ENCODE data around the gene SIGLEC15. TPM values are rescaled to one million over a fixed set of nuclear protein-coding genes. Genes with fewer than 3 reads are reported as not detected.

The SIGLEC15 gene
- total RNA-seq, 1 experiment from 2014 or later: not detected

DNA sequence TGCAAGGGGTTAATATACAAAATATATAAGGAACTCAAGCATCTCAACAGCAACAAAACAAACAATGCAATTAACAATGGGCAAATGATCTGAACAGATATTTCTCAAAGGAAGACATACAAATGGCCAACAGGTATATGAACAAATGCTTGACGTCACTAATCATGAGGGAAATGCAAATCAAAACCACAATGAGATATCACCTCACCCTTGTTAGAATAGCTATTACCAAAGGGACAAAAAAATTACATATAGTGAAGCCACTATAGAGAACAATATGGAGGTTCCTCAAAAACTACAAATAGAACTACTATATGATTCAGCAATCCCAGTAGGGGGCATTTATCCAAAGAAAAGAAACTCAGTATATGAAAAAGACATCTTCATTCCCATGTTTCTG lies 3.8 kb upstream of the SIGLEC15 start:
- no peak overlapping the region for H3K4me2 ChIP-seq (ENCODE audit: low read length)
- TF ChIP-seq YY1 (IDR thresholded peaks at IDR 0.05; ENCODE audit: extremely low read depth, insufficient replicate concordance, low read depth, low read length) (no peak), RAD21 (IDR thresholded peaks at IDR 0.05; ENCODE audit: low read depth) (no peak), EZH2 (IDR thresholded peaks at IDR 0.05) (no peak), EZH2phosphoT487 (IDR thresholded peaks at IDR 0.05; ENCODE audit: borderline replicate concordance) (no peak), SIN3A (IDR thresholded peaks at IDR 0.05; ENCODE audit: low read depth) (no peak), CEBPB (IDR thresholded peaks at IDR 0.05; ENCODE audit: low read depth) (no peak), POLR2AphosphoS5 (IDR thresholded peaks at IDR 0.05; ENCODE audit: low read depth, low read length) (no peak), SRF (IDR thresholded peaks at IDR 0.05; ENCODE audit: low read depth) (no peak), ELF1 (IDR thresholded peaks at IDR 0.05; ENCODE audit: borderline replicate concordance, low read depth) (no peak), SP1 (IDR thresholded peaks at IDR 0.05; ENCODE audit: low read depth) (no peak), ZNF274 (IDR thresholded peaks at IDR 0.05; ENCODE audit: low read depth, low read length) (no peak), TCF7L2 (IDR thresholded peaks at IDR 0.05; ENCODE audit: borderline replicate concordance, extremely low read depth, insufficient read depth, insufficient read length) (no peak), JUND (IDR thresholded peaks at IDR 0.05) (no peak)
- TF ChIP-seq, protein P1, sequence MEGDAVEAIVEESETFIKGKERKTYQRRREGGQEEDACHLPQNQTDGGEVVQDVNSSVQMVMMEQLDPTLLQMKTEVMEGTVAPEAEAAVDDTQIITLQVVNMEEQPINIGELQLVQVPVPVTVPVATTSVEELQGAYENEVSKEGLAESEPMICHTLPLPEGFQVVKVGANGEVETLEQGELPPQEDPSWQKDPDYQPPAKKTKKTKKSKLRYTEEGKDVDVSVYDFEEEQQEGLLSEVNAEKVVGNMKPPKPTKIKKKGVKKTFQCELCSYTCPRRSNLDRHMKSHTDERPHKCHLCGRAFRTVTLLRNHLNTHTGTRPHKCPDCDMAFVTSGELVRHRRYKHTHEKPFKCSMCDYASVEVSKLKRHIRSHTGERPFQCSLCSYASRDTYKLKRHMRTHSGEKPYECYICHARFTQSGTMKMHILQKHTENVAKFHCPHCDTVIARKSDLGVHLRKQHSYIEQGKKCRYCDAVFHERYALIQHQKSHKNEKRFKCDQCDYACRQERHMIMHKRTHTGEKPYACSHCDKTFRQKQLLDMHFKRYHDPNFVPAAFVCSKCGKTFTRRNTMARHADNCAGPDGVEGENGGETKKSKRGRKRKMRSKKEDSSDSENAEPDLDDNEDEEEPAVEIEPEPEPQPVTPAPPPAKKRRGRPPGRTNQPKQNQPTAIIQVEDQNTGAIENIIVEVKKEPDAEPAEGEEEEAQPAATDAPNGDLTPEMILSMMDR (IDR thresholded peaks at IDR 0.05 in 2 of 3, conservative IDR thresholded peaks at IDR 0.05 in 1 of 3; ENCODE audit: borderline replicate concordance in 1 of 3, insufficient read depth in 1 of 3, low read depth in 2 of 3, low read length in 2 of 3): no peak
- TF ChIP-seq, protein P2, sequence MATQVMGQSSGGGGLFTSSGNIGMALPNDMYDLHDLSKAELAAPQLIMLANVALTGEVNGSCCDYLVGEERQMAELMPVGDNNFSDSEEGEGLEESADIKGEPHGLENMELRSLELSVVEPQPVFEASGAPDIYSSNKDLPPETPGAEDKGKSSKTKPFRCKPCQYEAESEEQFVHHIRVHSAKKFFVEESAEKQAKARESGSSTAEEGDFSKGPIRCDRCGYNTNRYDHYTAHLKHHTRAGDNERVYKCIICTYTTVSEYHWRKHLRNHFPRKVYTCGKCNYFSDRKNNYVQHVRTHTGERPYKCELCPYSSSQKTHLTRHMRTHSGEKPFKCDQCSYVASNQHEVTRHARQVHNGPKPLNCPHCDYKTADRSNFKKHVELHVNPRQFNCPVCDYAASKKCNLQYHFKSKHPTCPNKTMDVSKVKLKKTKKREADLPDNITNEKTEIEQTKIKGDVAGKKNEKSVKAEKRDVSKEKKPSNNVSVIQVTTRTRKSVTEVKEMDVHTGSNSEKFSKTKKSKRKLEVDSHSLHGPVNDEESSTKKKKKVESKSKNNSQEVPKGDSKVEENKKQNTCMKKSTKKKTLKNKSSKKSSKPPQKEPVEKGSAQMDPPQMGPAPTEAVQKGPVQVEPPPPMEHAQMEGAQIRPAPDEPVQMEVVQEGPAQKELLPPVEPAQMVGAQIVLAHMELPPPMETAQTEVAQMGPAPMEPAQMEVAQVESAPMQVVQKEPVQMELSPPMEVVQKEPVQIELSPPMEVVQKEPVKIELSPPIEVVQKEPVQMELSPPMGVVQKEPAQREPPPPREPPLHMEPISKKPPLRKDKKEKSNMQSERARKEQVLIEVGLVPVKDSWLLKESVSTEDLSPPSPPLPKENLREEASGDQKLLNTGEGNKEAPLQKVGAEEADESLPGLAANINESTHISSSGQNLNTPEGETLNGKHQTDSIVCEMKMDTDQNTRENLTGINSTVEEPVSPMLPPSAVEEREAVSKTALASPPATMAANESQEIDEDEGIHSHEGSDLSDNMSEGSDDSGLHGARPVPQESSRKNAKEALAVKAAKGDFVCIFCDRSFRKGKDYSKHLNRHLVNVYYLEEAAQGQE (IDR thresholded peaks at IDR 0.05; ENCODE audit: low read depth): no peak
- TF ChIP-seq, protein P3, sequence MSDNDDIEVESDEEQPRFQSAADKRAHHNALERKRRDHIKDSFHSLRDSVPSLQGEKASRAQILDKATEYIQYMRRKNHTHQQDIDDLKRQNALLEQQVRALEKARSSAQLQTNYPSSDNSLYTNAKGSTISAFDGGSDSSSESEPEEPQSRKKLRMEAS (IDR thresholded peaks at IDR 0.05): no peak
- TF ChIP-seq, protein P4, sequence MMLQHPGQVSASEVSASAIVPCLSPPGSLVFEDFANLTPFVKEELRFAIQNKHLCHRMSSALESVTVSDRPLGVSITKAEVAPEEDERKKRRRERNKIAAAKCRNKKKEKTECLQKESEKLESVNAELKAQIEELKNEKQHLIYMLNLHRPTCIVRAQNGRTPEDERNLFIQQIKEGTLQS (IDR thresholded peaks at IDR 0.05): no peak
- ChIA-PET RAD21 (ENCODE audit: low non-redundant PET in 1 of 2, low total read pairs in 2 of 2, uncharacterized antibody in 2 of 2, unreplicated experiment in 2 of 2) (no interaction called here), POLR2A (no interaction called here), CTCF (no interaction called here)
- H2AFZ ChIP-seq (ENCODE audit: low read depth, low read length, poor library complexity, severe bottlenecking): no peak overlapping the region
- no peak for ATAC-seq
- no peaks in the 10 kb centered on the region for H3K9me2 ChIP-seq (ENCODE audit: insufficient read depth)
- BruUV-seq (replicated peaks): no TSS peak
- no peaks in the 10 kb centered on the region for H4K20me1 ChIP-seq (ENCODE audit: insufficient read depth)
- no peaks in the 10 kb centered on the region for H3K79me2 ChIP-seq (ENCODE audit: insufficient read depth, low read length)
- no peak for DNase-seq (ENCODE audit: low read depth, low spot score)
- no peaks in the 10 kb centered on the region for H3K27me3 ChIP-seq (ENCODE audit: insufficient read depth, low read length)
- intact Hi-C loops (cut with micrococcal nuclease): no loop called here
- no peaks in the 10 kb centered on the region for H3K36me3 ChIP-seq (ENCODE audit: control insufficient read depth in 1 of 2, insufficient read depth in 2 of 2, low read length in 2 of 2)
- no peaks in the 10 kb centered on the region for H3K9me3 ChIP-seq (ENCODE audit: control insufficient read depth in 1 of 2, insufficient read depth in 1 of 2, low read depth in 1 of 2, low read length in 2 of 2)
- H3K4me1 ChIP-seq (ENCODE audit: control insufficient read depth in 1 of 2, insufficient read depth in 2 of 2, low read length in 2 of 2): no peaks in the 10 kb centered on the region
- no peak overlapping the region for H3K27ac ChIP-seq (ENCODE audit: low read depth, low read length)
- no peak overlapping the region for H3K4me3 ChIP-seq (replicated peaks in 1 of 2; ENCODE audit: low read depth in 1 of 2, low read length in 2 of 2)
- H3K9ac ChIP-seq (ENCODE audit: low read length): no peak overlapping the region
